GM19463 (cell line): ENCODE results near the gene MGME1.
"Not testable (repeated sequence)": the region's sequence is repeated elsewhere in the genome, so short reads cannot be mapped to it uniquely, and the experiment has no call there.

Source experiments
- ATAC-seq: cut with Tn5 transposase; IDR thresholded peaks from one replicate; pipeline ENCODE4 v1.9.1; 2021; ENCODE audit warnings: mild to moderate bottlenecking, moderate library complexity; ENCODE audit not compliant: unreplicated experiment

The MGME1 gene

DNA sequence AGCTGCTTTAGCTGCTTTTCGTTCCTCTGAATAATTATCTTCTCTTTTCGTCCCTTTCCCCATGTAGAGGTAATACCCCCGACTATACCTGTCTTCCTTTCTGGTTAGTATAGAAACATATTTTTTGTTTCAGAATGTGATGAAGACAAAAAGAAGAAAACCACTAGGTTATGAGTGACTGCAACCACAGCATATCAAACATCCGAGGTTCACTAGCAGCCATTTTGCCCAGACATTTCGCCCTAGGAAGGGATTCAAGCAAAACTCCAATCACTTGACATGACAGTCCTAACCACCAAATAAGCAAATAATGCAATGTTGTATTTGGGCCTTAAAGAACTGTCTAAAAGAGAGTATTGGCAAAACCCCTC, 9.6 kb upstream of the MGME1 start:
- ATAC-seq, result peak; percentile 13

DNA sequence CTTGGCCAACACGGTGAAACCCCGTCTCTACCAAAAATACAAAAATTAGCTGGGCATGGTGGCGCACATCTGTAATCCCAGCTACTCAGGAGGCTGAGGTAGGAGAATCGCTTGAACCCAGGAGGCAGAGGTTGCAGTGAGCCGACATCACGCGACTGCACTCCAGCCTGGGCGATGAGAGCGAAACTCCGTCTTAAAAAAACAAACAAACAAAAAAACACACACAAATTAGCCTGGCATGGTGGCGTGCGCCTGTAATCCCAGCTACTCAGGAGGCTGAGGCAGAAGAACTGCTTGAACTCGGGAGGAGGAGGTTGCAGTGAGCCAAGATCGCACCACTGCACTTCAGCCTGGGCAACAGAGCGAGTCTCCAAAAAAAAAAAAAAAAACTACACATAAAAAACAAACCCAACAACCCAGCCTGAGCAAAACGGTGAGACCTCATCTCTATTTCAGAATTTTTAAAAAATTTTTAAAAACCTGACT, 8.4 kb upstream of the MGME1 start:
- ATAC-seq, result not testable (repeated sequence)

DNA sequence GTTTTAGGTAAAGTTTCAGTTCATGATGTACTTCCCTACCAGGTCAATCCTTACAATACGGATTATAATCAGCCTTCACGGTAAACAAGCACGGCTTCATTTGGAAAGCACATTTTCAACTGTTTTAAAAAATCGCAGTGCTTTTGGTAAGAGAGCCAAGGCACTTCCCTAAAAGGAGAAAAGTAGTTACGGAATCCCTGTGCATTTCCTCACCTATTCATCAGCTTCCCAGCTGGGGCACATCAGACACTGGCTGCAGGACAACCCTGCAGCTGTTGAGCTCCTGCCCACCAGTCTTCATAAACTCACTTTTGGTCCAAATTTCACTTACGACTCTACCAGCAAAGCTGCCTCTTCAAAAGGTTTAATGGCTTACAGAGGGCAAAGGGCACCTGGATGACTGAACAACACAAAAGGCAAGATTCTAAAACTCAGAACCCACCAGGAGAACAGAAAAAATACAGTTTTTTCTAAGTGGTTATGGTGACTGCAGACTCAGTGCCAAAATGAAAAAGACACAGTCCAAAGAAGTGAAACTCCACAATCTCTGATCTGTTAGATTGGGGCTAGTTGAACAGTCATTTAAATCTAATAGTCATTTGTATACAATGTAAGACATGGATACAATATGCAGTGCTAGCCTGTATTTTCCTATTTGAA, 7.8 kb upstream of the MGME1 start:
- ATAC-seq, result peak; percentile 27

DNA sequence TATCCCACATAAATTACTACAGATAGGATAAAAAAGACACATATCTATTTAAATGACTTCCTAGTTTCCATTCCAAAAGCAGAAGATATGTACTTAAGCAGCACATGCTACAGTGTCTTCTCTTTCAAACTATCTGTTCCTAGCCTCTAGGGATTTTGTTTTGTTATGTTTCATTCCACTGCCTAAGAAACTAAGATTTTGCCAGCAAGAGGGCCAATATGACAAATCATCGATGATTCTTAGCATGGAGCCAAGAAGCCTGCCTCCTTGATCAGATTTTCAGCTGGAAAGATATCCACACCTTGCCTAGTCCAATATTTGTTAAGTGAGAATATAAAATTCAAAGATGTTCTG, 7.3 kb upstream of the MGME1 start:
- peak; percentile 2 for ATAC-seq

DNA sequence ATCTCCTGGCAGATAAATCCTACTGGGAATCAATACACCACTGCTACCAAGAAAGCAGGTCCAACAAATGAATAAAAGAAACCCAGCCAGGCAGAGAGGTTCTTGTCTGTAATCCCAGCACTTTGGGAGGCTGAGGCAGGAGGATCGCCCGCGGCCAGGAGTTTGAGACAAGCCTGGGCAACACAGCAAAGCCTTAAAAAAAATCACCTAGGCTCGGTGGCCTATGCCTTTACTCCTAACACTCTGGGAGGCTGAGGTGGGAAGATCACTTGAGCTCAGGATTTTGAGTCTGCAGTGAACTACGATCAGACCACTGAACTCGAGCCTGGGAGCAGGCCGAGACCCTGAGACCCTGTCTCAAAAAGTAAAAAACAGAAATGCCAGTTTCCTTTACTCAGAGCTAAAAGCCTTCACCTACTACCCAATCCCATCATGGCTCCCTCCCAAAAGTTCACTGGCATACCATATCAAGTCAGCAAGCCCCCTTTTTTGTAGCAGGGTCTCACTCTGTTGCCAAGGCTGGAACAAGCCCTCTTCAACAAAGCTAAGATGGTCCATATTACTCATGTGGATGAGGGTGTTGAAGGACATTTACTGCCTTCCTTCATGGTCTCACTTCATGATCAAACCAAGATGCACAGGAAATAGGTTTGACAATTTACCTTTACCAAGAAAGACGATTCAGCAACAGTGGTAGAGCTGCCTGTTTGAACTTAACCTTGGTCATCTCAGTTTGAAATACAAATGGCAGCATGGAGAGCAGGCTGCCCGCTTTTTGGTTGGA, 5.5 kb upstream of the MGME1 start:
- no peak for ATAC-seq

DNA sequence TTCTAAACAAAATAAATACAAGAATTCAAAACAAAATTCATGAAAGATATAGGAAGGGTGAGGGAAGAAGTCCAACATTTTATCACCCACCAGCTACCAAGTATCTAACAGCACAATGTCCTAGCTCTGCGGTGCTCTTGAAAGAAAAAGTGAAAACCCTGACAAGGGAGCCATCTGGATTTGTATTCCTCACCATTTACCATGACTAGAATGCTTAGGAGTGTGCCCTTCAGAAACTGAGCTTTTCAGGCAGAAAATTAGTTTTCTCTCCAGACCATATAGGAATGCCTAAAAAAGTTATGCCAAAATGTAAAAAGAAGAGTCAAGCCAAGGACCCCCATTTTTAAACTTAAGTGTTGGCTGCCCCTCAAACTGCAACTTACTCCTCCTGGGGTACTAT, 4.7 kb upstream of the MGME1 start:
- ATAC-seq, result no peak

DNA sequence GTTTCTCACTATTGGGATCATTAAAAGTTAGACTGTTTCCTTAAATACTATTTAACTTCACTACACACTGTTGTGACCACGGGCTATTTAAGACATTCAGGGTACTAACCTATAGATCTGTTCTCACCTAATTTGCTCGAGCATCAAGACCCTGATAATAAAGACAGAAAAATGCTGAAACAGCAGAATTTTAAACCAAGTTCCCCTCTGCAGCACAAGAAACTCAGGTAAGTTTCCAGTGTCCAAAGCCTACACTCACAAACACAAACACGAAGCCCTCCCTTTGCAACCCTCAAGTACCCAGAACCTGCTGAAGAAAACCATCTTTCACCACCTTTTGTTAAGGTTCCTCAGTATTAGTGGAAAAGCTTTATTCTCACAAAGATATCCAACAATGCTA, 4.2 kb upstream of the MGME1 start:
- no peak for ATAC-seq

DNA sequence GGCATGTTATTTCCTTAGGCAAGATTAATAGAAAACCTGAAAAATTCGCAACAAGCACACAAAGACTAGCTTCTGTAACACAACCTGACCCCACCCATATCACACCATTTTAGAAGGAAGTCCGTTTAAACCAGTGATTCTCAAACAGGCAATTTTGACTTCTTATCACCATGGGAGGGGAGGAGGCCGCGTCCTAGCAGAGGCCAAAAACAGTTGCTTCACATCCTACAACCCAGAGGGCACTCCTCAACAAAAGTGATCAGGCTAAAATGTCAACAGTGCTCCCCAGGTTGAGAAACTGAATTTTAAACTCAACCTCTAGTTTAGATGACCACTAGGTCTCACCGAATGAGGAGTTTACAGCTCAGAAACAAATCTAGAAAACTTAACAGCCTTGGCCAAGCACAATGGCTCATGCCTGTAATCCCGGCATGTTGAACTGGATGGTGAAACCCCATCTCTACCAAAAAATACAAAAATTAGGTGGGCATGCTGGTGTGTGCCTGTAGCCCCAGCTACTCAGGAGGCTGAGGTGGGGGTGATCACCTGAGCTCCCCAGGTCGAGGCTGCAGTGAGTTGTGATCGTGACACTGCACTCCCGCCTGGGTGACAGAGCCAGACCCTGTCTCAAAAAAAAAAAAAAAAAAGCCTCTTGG, 3.6 kb upstream of the MGME1 start:
- no peak for ATAC-seq

DNA sequence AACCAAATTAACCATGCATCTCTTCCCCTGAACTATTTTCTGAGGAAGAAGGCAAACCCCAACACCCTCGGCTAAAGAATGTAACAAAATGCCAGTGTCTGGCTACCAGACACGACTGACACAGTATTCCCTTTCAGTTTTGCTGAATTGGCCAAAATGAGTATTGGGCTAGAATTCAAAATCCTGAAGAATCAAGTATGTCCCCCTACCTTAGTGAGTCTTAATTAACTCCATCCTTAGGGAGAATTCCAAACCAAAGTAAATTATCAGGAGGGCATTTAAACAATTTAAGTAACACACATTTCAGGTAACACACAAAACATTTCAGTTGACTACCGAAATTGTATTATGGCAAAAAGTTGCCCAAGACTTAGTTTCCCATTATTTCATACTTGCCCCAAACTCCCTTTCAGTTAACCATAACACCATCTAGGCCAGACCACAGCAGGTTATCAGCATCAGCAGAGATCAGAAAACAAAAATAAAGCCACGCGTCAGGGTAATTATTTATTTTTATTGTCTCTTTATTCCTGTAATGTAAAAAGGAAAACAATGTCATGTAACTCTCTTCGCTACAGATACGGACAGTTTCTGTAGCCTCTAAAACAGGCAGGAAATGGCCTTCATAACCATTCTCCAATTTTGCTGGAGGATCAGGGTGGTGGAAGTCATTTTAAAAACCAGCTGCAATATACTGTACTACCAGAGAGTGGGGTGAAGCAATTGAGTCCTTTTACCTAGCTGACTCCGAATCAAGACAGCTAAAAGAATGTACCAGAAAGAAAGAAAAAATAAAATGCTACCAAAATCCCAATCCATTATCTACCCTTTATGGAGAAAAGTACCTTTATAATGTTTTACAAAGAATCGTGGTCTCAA, 2.1 kb upstream of the MGME1 start:
- no peak for ATAC-seq

DNA sequence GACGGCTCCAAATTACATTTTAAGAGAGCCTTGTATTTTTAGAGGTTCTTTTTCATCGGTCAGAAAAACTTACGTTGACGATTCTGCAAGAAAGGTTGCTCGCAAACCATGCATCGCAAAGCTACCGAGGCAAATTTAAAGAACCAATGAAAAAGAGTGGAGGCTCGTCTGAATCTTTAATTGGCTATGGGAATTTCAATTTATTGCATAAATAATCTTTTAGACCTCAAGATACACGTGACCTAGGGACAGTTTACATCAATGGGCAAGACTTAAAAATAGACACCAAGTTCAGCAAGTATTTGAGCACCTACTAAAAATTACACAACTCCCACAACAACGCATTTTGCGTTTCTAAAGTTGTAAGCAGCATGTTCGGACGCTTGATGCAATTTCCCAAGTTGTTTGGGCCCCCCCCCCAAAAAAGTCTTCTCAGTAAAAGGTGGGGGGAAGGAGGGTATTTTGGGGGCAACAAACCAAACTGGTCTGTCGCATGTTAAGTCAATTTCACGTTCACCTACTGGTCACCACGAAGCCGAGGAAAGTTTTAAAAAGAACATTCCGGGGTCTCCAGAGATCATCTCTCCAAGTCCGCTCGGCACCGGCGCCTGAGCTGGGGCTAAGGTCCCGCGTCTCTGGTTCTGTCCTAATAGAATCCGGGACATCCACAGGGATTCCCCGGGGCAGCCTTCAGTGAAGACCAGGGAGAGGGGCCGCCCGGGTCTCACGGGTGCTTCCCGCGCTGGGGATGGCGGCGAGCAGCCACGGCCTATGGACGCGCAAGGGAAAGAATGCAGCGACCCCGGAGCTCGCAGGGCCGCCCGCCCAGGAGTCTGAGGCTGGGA, 1.1 kb upstream of the MGME1 start:
- ATAC-seq, result no peak

DNA sequence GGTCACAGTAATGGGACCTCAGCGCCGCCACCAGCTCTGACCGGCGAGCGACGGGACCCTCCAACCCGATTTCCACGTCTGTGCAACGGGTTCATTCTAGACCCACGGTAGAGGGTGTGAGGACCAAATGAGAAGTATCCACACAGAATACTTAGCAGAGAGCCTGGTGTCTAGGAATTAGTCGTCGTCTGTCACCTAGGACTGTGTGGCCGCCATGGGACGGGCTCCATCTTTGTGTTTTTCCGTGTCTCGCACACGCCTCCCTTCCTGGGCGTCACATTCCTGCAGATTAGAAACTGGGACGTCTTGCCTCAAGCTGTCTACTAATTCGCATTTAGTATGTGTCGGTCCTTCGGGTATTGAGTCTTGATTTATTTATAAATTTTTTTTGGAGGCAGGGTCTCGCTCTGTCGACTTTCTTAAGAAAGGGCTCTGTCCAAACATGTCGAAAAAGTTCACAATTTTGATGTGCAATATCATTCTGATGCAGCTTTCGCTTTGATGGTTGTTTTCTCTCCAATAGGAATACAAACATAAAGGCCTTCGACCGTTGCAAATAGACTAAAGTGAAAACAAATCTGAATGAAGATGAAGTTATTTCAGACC, 563 bp downstream of the MGME1 start:
- ATAC-seq, result peak; percentile 3

DNA sequence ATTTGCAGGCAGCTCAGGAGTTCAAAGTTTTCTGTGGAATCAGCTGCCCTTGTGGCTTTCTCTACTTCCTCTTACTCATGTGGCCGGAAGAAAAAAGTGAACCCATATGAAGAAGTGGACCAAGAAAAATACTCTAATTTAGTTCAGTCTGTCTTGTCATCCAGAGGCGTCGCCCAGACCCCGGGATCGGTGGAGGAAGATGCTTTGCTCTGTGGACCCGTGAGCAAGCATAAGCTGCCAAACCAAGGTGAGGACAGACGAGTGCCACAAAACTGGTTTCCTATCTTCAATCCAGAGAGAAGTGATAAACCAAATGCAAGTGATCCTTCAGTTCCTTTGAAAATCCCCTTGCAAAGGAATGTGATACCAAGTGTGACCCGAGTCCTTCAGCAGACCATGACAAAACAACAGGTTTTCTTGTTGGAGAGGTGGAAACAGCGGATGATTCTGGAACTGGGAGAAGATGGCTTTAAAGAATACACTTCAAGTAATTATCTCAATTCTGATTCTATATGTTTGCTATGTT, 1.1 kb downstream of the MGME1 start:
- no peak for ATAC-seq

DNA sequence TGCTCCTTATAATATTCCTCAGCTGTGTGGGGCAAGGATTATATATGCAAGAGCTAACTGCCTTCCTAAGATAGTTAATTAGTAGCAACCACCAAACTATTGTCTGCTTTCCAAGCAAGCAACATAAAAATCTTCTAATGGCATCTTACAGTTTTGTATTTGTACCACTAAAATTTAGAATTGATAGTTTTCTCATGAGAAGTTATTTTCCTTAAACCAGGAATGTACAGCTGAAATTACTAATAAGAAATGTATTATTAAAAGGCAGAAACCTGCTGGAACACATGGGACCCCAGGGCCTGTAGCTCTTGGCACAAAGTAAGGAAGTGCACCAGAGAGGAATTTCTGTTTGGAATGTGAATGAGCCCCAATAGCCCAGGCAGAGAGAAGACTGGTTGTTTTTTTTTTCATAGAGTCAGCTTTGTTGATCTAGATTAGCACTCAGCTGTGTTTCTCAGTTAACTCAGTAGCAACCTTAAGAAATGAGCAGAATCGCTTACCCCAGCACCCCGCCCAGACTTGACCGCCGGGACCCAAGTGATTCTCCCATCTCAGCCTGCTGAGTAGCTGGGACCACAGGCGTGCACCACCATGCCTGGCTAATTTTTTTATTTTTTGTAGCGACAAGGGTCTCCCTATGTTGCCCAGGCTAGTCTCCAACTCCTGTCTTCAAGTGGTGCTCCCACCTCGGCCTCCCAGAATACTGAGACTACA, 2.6 kb downstream of the MGME1 start:
- no peak for ATAC-seq

DNA sequence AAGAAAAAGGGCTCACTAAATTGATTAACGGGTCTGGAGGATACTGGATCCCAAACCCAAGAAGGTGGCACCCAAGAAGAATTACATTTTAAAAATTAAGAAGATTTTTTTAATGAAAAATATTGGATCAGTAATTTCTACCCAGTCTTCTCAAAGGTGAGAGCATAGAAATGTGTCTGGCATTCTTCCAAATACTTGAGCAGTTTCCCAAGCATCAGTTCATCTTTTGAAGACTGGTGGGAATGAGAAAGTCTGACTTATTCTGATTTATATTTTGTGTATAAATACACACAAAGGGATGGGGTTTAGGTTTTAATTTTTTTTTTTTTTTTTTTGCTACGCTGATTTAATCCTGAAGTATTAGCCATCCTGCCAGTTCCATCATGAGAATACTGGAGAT, 3.3 kb downstream of the MGME1 start:
- ATAC-seq, result no peak

DNA sequence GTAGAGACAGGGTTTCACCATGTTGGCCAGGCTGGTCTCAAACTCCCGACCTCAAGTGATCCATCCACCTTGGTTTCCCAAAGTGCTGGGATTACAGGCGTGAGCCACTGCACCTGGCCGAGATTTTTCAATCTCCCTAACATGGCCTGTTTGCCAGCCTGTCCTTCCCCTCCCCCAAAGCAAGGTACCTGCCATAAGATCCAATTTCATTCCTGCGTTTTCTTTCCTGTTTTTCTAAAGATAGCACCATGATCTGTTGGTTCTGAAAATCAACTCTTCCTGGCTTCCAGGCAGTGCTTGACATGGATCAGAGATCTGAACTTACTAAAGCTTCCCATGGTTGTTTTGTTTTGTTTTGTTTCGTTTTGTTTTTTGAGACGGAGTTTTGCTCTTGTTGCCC, 7.5 kb downstream of the MGME1 start:
- ATAC-seq, result no peak

DNA sequence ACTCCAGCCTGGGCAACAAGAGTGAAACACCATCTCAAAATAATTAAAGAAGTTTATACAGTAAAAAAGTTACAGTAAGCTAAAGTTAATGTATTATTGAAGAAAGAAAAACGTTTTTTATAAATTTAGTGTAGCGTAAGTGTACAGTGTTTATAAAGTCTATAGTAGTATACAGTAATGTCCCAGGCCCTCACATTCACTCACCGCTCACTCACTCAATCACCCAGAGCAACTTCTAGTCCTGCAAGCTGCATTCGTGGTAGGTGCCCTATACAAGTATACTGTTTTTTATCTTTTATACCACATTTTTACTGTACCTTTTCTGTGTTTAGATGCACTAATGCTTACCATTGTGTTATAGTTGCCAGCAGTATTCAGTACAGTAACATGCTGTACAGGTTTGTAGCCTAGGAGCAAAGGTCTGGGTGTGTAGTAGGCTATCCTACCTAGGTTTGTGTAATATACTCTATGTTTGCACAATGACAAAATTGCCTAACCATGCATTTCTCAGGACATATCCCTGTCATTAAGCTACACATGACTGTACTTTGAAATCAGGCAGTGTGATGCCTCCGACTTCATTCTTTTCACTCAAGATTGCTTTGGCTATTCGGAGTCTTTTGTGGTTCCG, 16.7 kb downstream of the MGME1 start:
- ATAC-seq, result no peak

DNA sequence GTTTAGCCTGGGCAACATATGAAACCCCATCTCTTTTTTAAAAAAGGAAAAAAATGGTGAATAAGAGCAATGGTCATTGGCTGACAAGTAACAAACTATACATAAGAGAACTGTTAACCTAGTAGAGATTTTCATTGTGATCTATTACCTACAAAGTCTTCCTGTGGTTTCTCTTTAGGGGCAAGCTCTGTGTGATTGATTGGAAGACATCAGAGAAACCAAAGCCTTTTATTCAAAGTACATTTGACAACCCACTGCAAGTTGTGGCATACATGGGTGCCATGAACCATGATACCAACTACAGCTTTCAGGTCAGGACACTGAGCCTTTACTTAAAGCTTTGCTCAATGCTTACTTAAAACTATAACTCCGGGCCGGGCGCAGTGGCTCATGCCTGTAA, 19.2 kb downstream of the MGME1 start:
- no peak for ATAC-seq

DNA sequence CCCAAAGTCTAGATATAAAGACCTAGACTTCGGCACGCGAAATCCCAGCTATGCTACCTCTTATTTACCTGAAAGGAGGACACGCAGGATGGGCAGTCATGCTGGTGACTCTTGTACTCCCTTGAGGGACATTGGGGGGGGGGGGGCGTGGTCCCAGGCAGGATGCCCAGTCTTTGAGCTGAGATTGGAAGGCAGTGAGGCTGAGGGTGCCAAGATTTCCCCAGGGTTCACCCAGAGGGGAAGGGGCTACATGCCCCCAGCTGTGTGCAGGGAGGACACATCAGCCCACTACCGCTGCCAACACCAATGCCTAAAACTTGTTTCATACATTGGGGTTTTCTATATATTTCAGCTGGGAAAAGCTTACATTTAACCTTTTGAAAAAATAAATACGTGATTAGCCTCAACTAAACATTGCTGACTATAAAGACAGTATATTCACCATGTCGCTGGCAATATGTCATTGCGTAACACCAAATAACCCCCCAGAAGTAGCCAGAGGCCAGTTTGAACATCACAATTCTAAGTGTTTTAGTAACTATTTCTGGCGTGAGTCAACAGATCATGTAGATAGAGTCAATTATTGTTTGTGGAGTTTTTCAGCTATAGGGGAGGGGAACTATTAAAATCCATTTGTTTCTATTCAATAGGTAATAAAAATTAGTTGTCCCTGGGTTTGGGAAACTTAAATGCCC, 21.6 kb downstream of the MGME1 start:
- no peak for ATAC-seq
